ENCODE data around the gene CT47C1.

The CT47C1 gene

DNA sequence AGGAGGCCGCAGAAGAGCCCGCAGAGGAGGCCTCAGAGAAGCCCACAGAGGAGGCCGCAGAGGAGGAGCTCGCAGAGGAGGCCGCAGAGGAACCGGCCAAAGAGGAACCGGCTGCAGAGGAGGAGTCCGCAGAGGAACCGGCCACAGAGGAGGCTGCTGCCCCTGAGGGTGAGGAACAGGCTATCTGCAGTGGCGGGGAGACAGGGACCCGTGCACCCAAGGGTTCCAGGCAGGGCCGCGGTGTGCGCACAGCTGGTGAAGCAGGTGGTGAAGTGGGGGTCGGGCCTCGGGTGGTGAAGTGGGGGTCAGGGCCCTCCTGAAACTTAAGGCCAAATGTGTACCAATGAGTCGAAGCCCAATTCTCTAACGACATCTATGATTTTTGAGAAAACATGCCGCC is 1.1 kb downstream of the CT47C1 start:
- DNase-seq, result no peak

DNA sequence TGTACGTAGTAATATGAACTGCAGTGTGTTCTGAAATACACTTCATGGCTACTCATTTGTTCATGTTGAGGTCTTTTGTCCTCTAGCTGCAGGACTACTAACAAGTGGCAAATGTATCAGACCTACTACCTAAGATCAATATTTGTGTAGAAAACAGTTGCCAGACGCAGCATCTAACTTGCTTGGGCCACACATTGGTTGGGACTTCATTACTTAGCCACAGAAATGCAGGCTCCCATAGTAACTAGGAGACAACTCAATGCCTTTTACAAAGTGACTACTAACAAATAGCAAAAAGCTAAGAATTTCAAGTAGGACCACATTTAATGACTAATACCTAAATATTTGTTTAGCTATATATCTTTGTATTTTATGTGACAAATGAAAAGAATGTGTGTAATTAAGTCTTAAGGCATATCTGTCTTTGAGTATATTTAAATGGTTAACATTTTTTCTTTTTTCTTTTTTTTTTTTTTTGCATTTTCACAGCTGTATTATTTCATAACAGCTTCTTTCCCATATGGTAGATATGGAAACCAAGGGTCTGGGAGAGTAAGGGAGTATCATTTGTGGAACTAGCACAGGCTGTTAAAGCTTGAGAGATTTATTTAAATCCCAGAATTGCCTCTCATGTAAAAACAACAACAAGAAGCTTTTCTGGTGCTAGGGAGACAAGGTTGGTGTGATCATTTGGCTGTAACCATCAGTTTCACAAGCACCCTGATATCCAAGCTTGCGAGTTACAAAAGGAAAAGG is 2.7 kb downstream of the CT47C1 start:
- DNase-seq, result peak; percentile 9

DNA sequence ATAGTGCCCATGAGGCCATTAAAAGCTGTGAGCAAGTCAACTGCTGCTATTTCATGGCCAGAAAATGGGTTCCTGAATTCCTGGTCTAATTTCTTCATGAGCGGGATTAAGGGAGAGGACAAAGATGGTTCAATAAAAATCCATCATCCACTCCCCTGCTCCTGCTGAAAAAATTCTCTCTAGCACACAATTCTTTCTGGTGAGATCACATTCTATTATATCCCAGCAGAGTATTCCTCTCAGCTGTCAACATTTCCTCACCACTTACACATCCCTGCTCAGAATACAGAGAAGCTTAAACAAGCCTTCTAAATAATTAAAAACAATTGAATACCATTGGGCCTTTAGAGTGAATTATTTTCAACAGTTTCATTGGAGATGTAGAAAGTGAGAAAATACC is 9.5 kb downstream of the CT47C1 start:
- DNase-seq, result no peak

DNA sequence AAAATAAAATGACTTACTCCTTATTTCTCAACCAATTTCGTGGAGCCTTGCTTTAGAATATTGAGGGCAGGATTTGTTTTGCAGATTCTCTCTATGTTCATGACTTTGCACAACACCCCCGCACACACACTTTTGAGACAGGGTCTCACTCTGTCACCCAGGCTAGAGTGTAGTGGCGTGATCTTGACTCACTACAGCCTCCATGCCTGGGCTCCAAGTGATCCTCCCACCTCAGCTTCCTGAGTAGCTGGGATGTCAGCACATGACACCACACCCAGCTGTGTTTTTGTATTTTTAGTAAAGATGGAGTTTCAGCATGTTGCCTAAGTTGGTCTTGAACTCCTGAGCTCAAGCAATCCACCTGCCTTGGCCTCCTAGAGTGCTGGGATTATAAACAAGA is 12.0 kb downstream of the CT47C1 start:
- DNase-seq, result no peak

DNA sequence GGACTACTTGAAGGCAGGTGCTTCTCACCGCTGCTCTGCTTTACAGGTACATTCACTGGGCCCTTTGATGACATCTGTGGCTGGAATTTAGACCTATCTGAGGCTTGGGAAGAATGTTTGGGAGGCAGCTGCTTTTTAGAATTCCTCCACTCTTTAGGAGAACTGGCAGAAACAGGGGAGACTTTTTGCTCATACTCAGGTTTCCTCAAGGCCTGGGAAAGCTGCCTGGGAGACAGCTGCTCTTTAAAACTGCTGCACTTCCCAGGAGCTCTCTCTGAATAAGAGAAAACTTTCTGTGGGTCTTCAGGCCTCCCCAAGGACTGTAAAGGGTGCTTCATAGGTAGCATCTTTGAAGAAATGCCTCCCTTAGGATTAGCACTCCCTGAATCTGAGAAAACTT is 14.3 kb downstream of the CT47C1 start:
- no peak for DNase-seq

DNA sequence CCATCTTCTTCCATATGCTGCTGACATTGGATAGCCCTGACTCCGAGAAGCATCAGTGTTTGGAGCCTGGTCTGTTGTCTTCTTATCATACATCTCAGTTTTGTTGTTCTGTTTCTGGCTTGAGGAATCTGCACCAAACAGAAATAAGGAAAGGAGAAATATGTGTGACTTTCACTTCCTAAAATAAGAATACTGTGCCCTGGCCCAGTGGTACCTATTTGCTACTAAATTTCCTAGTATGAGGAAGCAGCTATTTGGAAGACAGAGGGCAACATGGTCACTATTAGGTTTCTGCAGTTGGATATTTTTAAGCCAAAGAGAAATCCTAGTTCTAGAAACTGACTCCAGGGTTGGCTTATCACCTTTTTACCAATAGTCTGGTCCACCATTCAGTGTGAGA is 16.8 kb downstream of the CT47C1 start:
- DNase-seq, result no peak

DNA sequence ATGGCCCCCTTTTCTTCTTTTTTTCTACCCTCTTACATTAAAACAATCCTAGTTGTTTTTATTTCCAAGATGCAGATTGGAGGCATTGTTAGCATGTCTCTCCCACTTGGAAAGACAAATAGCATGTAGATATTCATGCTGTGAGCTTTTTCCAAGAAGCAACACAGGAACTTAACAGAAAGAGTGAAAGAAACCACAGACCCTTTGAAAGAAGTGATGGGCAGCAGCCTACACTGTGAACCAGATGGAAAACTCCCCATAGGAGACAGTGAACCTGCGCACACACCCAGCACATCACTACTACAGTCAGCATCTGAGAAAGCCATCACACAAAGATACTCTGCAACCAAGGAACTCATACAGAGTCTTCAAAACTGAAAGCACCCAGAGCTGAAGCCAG is 17.8 kb downstream of the CT47C1 start:
- DNase-seq, result no peak

DNA sequence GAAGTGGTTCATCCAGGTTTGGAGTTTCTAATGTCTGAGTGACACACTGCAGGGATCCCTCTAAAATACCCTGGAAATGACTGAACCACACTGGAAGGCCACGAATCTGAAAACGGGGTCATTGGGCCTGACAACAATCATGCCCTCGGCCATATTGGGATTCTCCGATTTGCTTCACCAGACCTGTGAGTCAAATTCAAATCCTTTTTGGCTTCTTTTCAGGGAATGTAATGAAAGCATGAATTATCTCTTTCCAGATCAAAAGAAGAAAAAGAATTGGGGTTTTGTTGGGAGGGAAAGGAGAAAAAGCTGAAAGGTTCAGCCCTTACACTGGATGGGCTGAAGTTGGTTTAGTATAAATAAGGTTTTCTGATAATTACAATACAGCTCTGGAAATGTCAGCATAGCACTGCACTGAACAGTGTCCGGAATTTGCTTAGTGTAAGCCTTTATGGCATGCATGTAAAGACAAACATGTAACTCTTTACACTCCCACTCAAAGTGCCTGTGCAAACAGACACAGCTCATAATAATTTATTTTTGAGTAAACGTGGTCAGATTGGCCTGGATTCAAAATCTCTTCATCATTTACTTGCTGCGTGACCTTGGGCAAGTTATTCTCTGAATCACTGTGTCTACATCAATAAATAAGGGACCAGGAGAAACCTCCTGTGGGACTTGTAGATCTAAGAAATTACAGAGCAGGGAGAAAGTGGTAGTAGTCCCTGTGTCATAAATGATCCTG is 21.4 kb downstream of the CT47C1 start:
- DNase-seq, result no peak

DNA sequence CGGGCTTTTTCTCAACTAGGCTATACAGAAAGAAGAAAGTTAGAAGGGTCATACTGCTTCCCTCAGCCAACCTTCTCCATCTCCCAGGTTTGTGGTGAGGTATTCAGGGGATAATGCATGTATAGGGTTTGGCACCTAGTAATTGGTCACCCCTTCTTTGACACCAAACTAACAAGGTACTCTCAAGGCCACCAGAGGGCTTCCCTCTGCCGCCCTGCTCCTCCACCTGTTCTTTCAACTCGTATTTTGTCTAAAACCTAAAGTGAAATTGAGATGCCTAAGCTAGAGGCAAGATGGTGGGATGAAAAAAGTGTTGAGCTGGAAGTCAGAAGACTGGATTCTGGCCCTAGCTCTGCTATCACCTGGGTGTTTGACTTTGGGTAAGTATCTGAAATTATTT is 22.0 kb downstream of the CT47C1 start:
- no peak for DNase-seq

DNA sequence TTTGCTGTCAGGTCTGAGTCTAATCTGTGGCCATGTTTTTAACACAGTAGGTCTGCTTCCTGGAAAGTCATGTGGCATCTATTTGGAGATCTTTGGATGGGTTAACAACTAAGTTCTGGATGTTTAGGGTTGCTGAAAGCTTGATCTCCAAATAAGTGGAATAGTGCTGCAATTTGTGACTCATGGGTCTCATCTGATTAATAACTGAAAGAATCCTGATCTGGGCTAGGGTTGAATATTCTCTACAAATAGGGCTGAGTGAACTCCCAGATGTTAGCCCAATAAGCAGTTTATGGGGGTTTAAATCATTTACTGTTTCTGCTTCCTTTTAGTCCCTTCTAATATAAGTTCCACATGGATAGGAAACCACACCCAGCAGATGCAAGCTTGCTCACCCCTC is 23.1 kb downstream of the CT47C1 start:
- no peak for DNase-seq

DNA sequence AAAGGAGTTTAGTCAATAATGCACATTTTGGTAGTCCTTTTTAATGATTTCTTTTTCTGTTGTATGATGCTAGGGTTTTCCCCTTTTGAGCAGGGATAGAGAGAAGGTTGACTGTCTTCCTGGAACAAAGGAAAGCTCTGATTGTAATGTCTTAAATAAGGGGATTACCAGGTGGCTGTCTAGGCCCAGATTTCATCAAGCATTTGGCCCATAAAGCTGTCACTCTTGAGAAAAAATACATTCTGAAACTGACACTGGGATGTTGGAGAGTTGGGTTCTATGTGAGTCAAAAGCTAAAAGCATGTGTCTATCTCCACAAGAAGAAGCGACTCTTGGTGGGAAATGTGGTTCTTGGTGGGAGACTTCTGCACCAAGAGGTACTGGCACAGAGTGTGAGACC is 28.4 kb downstream of the CT47C1 start:
- no peak for DNase-seq

DNA sequence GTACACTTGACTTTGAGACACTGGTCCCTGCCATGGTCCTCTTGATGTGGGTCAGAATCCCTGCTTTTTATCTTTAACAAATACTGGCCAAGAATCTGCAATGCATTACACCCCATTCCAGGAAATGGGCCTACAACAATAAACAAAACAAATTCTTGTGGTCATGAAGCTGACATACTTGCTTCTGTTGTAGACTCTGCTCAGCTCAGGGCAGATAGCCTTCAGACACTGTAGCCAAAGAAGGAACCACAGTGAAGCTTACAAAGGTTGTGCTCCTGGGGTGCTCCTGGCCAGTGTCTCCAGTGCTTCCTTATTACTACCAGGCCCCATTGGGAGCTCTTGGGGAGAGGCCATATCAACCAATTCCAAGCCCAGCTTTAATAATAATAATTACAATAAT is 33.0 kb downstream of the CT47C1 start:
- peak; percentile 50 for DNase-seq

DNA sequence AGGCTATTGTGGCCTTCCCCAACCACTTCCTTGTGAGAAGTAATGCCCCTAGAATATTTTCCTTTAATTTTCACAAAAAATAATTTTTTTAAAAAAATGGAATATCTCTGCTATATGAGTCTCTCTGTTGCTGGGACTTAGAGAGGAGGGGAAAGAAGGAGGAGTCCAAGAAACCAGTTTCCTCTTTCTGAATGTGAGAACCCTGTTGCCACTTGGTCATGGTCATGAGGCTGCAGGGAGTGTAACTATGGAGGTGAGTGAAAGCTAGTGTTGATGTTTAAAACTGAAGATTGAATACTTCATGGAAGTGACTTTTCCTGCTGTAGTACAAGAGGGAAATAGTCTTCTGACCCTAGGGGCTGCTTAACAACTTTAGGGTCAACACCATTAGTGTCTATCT is 34.4 kb downstream of the CT47C1 start:
- DNase-seq, result no peak

DNA sequence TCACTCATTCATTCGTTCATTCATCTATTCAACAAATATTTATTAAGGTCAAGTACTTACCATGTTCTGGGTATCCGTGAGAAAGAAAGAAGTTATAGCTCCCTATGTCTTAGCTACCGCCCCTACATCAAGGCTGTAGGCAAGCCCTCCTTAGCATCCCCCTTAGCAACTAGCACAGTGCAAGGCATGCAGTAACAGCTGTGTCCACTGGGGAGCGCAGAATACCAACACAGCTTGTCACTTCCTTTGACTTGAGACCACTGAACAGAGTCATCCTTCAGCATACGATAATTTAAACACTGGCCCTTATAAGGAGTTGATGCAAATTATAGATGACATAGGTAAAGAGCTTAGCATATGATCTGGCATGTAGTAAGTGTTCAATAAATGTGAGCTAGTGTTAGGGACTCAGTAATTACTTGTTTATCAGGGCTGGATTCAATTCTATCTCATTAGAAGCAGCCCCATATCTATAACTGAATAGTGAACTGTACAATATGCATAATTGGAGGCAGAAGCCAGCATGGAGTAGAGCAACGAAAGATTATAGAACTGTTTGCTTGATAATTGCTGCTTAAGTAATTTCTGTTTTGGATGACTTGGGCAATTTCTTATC is 46.1 kb downstream of the CT47C1 start:
- DNase-seq, result peak; percentile 54

DNA sequence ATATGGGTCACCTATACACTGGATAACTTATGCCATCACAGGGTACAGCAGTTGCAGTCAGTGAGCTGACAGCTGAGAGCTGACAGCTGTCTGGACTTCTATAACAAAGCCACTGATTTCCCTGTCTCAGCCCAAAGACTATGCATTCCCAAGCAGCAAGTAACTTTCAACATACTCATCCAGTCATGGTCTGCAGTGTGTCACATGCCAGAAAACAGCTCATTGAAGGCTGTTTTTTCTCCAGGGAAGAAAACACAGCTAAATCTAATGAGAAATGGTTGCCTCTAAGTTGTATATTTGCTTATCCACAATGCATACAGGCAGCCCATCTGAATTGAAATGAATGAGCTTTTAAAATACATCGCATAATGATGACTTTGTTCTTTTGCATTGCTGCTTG is 48.5 kb downstream of the CT47C1 start:
- peak; percentile 20 for DNase-seq
